ENCODE data around the gene PLCXD1.
"Not testable (repeated sequence)": the region's sequence is repeated elsewhere in the genome, so short reads cannot be mapped to it uniquely, and the experiment has no call there.

Gene PLCXD1

GRCh38 chrX:336227-336626 is 55.0 kb downstream of the PLCXD1 start:
- DNase-seq = no peak

GRCh38 chrX:337331-337831 is 56.2 kb downstream of the PLCXD1 start:
- no peak for DNase-seq

GRCh38 chrX:338281-338835 is 57.2 kb downstream of the PLCXD1 start:
- DNase-seq = no peak

GRCh38 chrX:338836-339400 is 57.7 kb downstream of the PLCXD1 start:
- no peak for DNase-seq

GRCh38 chrX:340121-340520 is 58.9 kb downstream of the PLCXD1 start:
- DNase-seq = no peak

- DNase-seq = no peak
These were observed 59.7 kb downstream of the PLCXD1 start for GRCh38 chrX:340641-341423.

- DNase-seq = no peak
These were observed 60.4 kb downstream of the PLCXD1 start for GRCh38 chrX:341541-342101.

- DNase-seq = no peak
These were observed 63.3 kb downstream of the PLCXD1 start for GRCh38 chrX:344371-344901.

- DNase-seq = no peak
These were observed 64.1 kb downstream of the PLCXD1 start for GRCh38 chrX:345020-345925.

GRCh38 chrX:346034-346813 is 65.0 kb downstream of the PLCXD1 start:
- DNase-seq = no peak

- no peak for DNase-seq
These were observed 66.4 kb downstream of the PLCXD1 start for GRCh38 chrX:347351-348117.

GRCh38 chrX:348461-349117 is 67.4 kb downstream of the PLCXD1 start:
- no peak for DNase-seq

GRCh38 chrX:349196-349595 is 68.0 kb downstream of the PLCXD1 start:
- DNase-seq = no peak

GRCh38 chrX:349702-350101 is 68.5 kb downstream of the PLCXD1 start:
- no peak for DNase-seq

- DNase-seq = no peak
These were observed 69.0 kb downstream of the PLCXD1 start for GRCh38 chrX:350148-350533.

- DNase-seq = no peak
These were observed 69.5 kb downstream of the PLCXD1 start for GRCh38 chrX:350534-351323.

- DNase-seq = not testable (repeated sequence)
These were observed 70.1 kb downstream of the PLCXD1 start for GRCh38 chrX:351324-351641.

- no peak for DNase-seq
These were observed 70.6 kb downstream of the PLCXD1 start for GRCh38 chrX:351736-352135.

- no peak for DNase-seq
These were observed 71.0 kb downstream of the PLCXD1 start for GRCh38 chrX:352181-352580.
